ENCODE measurements around the gene PDE8A. TPM values are rescaled to one million over a fixed set of nuclear protein-coding genes. Genes with fewer than 3 reads are reported as not detected.

PDE8A gene
- total RNA-seq, 2 donors from 2014 or later: 63.3 to 85.3 TPM

DNA sequence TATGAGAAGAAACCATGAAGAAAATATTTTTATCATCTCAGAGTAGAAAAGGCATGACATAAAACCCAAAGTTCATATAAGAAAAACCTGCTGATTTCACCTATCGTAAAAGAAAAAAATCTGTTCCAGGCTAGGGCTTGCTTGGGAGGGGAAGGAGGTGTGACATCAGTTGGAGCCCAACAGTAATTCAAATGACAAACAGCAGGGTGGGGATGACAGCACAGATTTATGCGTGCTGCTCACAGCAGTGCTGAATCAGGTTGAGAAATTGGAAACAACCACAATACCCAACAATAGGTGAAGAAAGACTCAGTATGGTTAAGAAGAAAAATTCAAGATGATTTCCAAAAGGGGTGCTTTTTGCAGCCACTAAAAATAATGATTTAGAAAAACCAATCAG, 172.4 kb downstream of the PDE8A start:
- Histone ChIP-seq H3K27me3 (no peaks in the 10 kb centered on the region), H3K27ac (no peak overlapping the region), H3K36me3 (no peaks in the 10 kb centered on the region), H3K4me3 (no peak overlapping the region), H3K9ac (ENCODE audit: low read depth in 2 of 2, low read length in 2 of 2) (no peak overlapping the region), H3K9me3 (no peaks in the 10 kb centered on the region), H3K4me1 (no peaks in the 10 kb centered on the region)
- DNase-seq: no peak
- TF ChIP-seq, protein P1, sequence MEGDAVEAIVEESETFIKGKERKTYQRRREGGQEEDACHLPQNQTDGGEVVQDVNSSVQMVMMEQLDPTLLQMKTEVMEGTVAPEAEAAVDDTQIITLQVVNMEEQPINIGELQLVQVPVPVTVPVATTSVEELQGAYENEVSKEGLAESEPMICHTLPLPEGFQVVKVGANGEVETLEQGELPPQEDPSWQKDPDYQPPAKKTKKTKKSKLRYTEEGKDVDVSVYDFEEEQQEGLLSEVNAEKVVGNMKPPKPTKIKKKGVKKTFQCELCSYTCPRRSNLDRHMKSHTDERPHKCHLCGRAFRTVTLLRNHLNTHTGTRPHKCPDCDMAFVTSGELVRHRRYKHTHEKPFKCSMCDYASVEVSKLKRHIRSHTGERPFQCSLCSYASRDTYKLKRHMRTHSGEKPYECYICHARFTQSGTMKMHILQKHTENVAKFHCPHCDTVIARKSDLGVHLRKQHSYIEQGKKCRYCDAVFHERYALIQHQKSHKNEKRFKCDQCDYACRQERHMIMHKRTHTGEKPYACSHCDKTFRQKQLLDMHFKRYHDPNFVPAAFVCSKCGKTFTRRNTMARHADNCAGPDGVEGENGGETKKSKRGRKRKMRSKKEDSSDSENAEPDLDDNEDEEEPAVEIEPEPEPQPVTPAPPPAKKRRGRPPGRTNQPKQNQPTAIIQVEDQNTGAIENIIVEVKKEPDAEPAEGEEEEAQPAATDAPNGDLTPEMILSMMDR (IDR thresholded peaks at IDR 0.05): no peak
- intact Hi-C loops (cut with DNase I): no loop called here

DNA sequence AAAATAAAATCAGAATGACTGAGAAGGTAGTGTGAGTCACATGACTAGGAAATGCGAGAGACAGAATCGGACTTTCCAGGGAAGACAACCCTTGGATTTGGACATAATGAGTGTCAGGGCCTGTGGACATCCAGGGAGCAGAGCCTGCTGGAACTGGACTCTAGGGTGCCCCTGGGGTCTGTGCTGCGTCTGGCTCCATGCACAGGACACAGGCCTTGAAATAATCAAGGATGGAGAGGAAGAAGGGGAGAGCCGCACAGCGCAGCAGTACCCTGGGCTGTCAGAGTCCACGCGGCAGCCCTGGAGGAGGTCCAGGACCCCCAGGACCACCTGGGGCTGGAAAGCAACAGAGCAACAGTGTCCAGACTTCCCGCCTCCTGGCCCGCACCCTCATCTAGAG, 173.7 kb downstream of the PDE8A start:
- DNase-seq: no peak
- no peaks in the 10 kb centered on the region for H3K36me3 ChIP-seq
- no peaks in the 10 kb centered on the region for H3K4me1 ChIP-seq
- H3K27ac ChIP-seq: no peak overlapping the region
- no peaks in the 10 kb centered on the region for H3K9me3 ChIP-seq
- intact Hi-C loops (cut with DNase I): no loop called here
- H3K9ac ChIP-seq (ENCODE audit: low read depth in 2 of 2, low read length in 2 of 2): no peak overlapping the region
- H3K27me3 ChIP-seq: no peaks in the 10 kb centered on the region
- no peak overlapping the region for H3K4me3 ChIP-seq
- TF ChIP-seq, protein P1 (IDR thresholded peaks at IDR 0.05): no peak

DNA sequence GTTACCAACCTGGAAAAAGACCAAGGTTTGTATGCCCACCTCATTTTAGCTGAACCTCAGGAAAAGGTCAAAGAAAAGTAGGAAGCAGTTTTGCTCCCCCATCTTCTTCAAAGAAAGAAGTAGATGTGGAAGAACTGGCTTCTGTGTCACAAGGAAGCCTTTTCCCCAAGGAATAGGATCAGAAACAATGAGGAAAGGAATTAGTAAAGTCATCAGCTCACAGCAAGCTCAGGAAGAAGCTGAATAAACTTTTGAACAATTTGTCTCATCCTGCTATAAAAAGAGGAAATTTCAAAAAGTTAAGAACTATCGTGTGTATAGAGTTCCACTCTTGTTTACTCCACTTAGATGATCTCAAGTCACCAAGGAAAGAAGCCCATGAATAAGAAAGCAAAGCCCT, 174.2 kb downstream of the PDE8A start:
- Histone ChIP-seq H3K36me3 (no peaks in the 10 kb centered on the region), H3K9me3 (no peaks in the 10 kb centered on the region), H3K4me3 (no peak overlapping the region), H3K27me3 (no peaks in the 10 kb centered on the region), H3K4me1 (no peaks in the 10 kb centered on the region), H3K9ac (ENCODE audit: low read depth in 2 of 2, low read length in 2 of 2) (no peak overlapping the region), H3K27ac (no peak overlapping the region)
- no peak for DNase-seq
- TF ChIP-seq, protein P1 (IDR thresholded peaks at IDR 0.05): no peak
- intact Hi-C loops (cut with DNase I): no loop called here

DNA sequence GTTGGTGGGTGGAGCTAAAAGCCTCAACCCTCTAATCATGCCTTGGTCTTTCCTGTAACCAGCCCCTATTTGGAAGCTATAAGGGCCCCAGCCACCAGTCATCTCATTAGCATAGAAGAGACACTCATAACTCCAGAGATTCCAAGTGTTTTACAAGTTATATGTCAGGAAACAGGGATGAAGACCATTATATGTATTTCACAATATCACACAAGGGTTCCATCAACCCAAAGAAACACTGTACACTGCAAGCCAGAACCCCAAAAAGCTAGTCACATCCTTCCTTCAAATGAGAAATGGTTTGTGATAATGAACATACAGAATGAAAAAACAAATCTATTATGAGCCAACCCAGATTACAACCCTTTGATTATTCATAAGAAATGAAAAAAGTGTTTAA, 175.7 kb downstream of the PDE8A start:
- Histone ChIP-seq H3K36me3 (no peaks in the 10 kb centered on the region), H3K4me1 (no peaks in the 10 kb centered on the region), H3K9me3 (no peaks in the 10 kb centered on the region), H3K27me3 (no peaks in the 10 kb centered on the region), H3K9ac (ENCODE audit: low read depth in 2 of 2, low read length in 2 of 2) (no peak overlapping the region), H3K4me3 (no peak overlapping the region), H3K27ac (no peak overlapping the region)
- intact Hi-C loops (cut with DNase I): no loop called here
- TF ChIP-seq, protein P1 (IDR thresholded peaks at IDR 0.05): no peak
- no peak for DNase-seq

DNA sequence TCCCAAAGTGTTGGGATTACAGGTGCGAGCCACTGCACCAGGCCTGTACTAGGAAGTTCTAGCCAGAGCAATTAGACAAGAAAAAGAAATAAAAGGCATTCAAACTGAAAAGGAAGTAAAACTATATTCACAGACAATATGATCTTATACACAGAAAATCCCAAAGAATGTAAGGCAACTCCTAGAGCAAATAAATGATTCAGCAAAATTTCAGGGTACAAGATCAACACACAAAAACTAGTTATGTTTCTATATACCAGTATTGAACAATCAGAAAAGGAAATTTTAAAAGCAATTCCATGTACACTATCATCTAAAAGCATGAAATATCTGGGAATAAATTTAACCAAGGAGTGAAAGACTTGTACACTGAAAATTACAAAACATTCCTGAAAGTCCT, 180.6 kb downstream of the PDE8A start:
- Histone ChIP-seq H3K36me3 (no peaks in the 10 kb centered on the region), H3K4me3 (no peak overlapping the region), H3K27ac (no peak overlapping the region), H3K27me3 (no peaks in the 10 kb centered on the region), H3K9ac (ENCODE audit: low read depth in 2 of 2, low read length in 2 of 2) (no peak overlapping the region), H3K9me3 (no peaks in the 10 kb centered on the region), H3K4me1 (no peaks in the 10 kb centered on the region)
- DNase-seq: no peak
- TF ChIP-seq, protein P1 (IDR thresholded peaks at IDR 0.05): no peak
- intact Hi-C loops (cut with DNase I): loop anchor here (10.0 kb wide), 1 partner anchor 207 kb away; no protein-coding TSS in a partner anchor
